Measurements from ENCODE around the gene SCN8A.
"Not testable (repeated sequence)": the region's sequence is repeated elsewhere in the genome, so short reads cannot be mapped to it uniquely, and the experiment has no call there.

DNA sequence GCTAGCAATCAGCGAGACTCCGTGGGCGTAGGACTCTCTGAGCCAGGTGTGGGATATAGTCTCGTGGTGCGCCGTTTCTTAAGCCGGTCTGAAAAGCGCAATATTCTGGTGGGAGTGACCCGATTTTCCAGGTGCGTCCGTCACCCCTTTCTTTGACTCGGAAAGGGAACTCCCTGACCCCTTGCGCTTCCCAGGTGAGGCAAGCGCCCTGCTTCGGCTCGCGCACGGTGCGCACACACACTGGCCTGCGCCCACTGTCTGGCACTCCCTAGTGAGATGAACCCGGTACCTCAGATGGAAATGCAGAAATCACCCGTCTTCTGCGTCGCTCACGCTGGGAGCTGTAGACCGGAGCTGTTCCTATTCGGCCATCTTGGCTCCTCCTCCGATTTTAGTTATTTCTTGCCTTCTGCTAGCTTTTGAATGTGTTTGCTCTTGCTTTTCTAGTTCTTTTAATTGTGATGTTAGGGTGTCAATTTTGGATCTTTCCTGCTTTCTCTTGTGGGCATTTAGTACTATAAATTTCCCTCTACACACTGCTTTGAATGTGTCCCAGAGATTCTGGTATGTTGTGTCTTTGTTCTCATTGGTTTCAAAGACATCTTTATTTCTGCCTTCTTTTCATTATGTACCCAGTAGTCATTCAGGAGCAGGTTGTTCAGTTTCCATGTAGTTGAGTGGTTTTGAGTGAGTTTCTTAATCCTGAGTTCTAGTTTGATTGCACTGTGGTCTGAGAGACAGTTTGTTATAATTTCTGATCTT, 22.6 kb upstream of the SCN8A start:
- TF ChIP-seq, protein P1, sequence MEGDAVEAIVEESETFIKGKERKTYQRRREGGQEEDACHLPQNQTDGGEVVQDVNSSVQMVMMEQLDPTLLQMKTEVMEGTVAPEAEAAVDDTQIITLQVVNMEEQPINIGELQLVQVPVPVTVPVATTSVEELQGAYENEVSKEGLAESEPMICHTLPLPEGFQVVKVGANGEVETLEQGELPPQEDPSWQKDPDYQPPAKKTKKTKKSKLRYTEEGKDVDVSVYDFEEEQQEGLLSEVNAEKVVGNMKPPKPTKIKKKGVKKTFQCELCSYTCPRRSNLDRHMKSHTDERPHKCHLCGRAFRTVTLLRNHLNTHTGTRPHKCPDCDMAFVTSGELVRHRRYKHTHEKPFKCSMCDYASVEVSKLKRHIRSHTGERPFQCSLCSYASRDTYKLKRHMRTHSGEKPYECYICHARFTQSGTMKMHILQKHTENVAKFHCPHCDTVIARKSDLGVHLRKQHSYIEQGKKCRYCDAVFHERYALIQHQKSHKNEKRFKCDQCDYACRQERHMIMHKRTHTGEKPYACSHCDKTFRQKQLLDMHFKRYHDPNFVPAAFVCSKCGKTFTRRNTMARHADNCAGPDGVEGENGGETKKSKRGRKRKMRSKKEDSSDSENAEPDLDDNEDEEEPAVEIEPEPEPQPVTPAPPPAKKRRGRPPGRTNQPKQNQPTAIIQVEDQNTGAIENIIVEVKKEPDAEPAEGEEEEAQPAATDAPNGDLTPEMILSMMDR (IDR thresholded peaks at IDR 0.05) = not testable (repeated sequence)
- TF ChIP-seq POLR2A (IDR thresholded peaks at IDR 0.05) = not testable (repeated sequence)

Measured in testis (tissue), 2 donors.